Mucosa of gallbladder (tissue), 1 donor: ENCODE results near the gene TTLL12. TPM values are rescaled to one million over a fixed set of nuclear protein-coding genes. Genes with fewer than 3 reads are reported as not detected.
"Not testable (repeated sequence)": the region's sequence is repeated elsewhere in the genome, so short reads cannot be mapped to it uniquely, and the experiment has no call there.

Source experiments
- DNase-seq: peaks from one replicate; pipeline ENCODE4 v3.0.0-alpha.2; 2020; ENCODE audit warnings: low spot score
- total RNA-seq: library from RNA; stranded (reverse); gene quantifications from one replicate; pipeline ENCODE4 v1.2.1, GENCODE V29; 2021
- donor health status: DM: no; HTN: no; CAD: no.

The TTLL12 gene
- total RNA-seq, 1 donor from 2014 or later, result 105 TPM

DNA sequence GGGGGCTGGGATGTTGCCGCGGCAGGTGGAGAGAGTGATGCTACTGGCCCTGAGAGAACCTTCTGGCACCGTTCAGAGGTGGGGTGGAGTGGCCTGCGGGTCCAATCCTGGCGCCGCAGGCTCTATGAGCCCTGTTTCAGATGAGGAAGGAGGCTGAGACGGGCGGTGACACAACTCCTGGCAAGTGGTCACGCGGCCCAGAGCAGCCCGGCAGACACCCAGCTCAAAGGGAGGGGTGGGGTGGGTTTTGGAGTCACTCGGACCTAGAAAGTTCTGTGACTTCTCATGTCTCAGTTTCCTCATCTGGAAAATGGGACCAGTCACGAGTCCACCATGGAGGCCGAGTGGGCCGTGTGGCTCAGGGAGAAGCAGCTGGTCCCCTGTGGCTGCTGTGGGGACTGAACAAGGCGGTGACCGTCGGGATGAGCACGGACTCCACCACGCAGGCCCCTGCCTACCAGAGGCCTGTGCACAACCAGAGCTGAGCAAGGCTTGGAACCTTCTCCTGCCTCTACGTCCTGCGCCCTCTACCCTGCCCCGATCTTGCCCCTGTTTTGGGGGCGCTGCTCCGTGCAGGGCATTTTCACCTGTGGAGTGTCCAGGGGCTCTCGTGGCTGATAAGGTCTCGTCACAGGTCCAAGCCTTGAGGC, 31.9 kb downstream of the TTLL12 start:
- DNase-seq, result no peak

DNA sequence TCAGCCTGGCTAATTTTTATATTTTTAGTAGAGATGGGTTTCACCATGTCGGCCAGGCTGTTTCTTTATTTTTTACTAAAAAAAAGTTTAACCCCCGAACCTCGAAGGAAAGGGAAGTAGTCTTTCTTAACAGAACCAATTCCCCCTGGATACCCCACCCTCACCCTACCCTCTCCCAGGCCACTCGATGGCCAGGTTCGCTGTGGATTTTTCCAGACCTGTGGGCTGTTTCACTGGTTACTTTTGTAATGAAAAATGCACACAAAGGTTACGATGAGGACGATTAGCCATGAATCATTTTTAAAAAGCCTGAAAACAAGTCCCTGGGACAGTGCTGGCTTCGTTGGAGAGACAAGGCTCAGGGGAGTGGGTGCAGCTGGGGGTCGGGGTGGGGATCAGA, 33.0 kb downstream of the TTLL12 start:
- no peak for DNase-seq

DNA sequence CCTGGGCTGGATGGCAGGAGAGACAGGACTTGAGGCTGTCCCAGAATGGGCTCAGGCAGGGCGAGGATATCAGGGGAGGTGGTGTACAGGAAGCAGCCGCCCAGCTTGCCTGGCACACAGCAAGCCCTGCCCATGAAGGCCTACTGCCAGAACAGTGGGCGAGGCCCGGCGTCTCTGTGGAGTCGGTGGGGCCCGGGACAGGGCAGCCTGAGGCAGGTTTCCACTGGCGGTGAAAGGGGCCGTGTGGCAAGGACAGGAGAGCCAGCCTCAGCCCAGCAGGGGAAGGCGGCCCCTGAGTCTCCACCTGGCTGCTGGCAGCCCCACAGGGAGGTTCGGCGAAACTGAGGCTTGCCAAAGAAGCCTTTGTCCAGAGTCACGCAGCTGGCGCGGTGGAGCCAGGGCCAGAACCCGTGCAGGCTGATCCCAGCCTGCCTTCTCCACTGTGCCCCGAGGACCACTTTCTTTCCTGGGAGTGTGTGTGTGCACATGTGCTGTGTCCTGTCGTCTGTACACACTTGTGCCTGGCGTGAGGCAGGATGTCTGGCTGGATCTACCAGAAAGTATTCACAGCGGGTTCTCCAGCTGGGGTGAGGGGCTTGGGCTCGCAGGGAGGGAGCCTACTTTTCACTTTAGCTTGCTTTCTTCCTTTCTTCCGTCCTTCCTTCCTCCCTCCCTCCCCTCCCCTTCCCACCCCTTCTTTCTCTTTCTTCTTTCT, 34.4 kb downstream of the TTLL12 start:
- peak; percentile 76 for DNase-seq

DNA sequence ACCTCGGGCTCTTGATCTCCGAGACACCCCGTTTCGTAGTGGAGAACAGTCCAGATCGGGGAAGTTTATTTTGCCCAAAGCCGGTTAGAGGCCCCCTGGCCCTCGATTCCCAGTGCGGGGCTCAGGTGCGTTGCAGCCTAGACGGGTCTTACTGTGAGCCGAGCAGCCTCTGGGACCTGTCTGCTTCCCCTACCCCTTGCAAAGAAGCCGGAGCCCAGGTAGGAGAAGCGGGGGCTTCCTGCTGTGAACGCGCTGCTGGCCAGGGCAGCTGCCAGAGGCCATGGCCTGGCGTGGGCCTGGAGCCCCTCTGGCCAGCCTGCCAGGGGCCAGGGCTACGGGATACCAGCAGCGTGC, 35.0 kb downstream of the TTLL12 start:
- DNase-seq, result no peak

DNA sequence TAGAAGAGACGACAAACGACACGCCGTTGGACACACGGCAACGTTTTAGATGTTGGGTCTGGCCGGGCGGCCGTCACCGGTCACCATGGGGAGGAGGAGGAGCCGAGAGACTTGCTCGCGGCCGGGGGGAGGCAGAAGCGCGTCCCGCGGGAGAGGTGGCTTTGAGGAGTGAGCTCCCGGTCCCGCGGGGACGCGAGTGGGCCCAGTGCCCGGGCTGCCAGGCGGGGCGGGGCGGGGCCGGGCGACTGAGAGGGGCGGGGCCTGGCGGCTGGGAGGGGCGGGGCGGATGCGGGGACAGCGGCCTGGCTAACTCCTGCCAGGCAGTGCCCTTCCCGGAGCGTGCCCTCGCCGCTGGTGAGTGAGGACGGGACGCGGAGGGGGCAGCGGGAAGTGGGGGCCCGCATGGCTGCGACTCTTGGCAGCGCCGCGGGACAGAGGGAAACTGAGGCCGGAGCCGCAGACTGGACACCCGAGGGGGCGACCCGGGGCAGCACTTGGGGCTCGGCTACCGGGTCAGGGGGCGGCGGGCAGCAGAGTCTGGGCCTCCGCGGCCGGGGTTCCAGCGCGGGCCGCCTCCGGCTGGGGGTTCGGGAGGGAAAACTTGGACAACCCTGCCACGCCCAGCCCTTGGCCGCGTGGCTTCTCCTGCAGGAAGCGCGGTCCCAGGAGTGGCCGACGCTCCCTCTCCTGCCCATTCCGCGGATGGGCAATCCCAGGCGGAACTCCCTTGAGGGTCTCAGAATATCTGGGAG, 35.5 kb downstream of the TTLL12 start, which contains the start of gene TSPO:
TSS of gene TSPO (plus strand) at position 309 of the 752 bp plus-strand sequence. CDS start 7,680 bp downstream, outside the sequence.
- DNase-seq, result peak; percentile 74

DNA sequence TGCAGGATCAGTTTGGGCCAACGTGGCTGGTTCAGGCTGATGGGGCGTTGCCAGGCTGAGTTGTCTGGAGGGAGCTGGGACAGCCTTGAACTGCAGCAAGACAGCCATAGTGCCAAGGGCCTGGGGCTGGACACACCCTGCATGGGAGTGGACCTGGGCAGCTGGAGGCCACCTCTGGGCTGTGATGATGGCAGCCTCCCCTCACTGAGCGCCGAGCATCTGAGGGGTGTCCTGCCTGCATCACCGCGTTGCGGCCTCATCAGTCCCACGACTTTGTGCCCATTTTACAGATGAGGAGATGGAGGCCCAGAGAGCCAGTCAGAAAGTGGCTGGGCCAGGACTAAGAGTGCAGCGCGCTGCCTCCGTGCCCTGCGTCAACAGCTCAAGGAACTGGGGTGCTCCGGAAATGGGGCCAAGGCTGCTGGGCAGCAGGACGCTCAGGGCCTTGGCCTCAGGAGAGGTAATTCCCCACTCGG, 36.2 kb downstream of the TTLL12 start:
- no peak for DNase-seq

DNA sequence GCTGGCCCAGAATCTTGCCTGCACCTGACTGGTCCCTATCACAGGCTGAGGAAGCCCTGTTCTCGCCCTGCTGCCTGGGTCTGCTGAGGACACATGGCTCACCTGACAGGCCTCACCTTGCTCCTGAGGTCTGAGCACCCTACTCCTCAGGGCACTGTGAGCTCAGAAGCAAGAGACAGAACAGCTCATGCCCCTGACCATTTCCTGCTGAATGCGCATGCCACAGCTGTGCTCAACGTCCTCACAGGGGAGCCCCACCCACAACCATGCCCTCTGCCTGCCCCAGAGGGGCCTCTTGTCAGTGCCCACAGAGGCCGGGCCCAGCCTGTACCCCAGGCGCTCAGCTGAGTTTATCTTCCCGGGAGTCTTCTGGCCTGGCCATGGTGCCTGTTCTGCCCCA, 38.4 kb downstream of the TTLL12 start:
- DNase-seq, result no peak

DNA sequence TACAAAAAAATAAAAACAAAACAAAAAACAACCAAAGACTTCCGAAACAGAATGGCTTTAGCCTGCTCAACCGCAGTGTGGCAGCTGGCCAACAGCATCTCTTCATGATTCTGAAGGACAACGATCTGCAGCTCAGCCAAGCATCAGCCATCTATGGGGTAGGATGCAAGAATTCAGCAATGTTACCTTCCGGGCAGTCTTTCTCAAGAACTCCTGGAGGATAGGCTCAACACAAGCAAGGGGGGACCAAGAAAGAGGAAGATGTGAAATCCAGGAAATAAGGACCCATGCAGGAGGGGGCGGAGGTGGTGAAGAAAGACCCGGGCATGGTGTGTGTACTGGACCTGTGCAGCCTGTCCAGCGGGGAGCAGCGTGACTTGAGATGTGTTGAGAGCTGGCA, 39.1 kb downstream of the TTLL12 start:
- DNase-seq, result no peak

DNA sequence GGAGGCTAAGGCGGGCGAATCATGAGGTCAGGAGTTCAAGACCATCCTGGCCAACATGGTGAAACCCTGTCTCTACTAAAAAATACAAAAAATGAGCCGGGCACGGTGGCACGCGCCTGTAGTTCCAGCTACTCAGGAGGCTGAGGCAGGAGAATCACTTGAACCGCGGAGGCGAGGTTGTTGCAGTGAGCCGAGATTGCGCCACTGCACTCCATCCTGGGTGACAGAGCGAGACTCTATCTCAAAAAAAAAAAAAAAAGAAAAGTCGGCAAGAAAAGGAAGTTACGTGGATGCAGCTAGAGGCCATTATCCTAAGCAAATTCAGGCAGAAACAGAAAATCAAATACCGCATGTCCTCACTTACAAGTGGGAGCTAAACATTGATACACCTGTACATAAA, 40.6 kb downstream of the TTLL12 start:
- not testable (repeated sequence) for DNase-seq

DNA sequence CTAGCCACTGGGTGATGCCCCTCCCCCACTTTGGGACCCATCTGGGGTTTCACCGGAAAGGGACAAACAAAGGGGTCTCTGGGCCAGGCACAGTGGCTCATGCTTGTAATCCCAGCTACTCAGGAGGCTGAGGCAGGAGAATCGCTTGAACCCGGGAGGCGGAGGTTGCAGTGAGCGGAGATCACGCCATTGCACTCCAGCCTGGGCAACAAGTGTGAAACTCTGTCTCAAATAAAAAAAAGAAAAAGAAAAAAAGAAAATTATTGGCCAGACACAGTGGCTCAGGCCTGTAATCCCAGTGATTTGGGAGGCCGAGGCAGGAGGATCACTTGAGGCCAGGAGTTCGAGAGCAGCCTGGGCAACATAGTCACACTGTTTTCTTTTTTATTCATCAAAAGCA, 41.6 kb downstream of the TTLL12 start:
- DNase-seq, result not testable (repeated sequence)

DNA sequence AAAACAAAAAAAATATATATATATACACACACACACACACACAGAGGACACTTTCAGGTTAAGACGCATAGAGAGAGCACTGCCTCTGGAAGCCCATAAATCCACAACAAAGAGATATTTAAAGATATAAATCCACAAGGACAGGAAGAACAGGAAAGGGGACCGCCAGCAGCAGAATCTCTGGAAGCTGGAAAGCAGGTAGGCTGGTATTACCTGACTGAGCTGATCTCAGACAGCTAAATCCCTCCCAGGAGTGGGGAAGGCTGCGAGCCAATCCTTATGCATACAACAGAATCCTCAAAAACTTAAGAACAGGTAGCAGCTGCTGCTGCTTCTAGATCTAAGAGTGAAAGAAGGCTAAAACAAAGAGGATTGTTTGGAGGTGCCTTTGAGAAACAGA, 42.0 kb downstream of the TTLL12 start:
- DNase-seq, result no peak

DNA sequence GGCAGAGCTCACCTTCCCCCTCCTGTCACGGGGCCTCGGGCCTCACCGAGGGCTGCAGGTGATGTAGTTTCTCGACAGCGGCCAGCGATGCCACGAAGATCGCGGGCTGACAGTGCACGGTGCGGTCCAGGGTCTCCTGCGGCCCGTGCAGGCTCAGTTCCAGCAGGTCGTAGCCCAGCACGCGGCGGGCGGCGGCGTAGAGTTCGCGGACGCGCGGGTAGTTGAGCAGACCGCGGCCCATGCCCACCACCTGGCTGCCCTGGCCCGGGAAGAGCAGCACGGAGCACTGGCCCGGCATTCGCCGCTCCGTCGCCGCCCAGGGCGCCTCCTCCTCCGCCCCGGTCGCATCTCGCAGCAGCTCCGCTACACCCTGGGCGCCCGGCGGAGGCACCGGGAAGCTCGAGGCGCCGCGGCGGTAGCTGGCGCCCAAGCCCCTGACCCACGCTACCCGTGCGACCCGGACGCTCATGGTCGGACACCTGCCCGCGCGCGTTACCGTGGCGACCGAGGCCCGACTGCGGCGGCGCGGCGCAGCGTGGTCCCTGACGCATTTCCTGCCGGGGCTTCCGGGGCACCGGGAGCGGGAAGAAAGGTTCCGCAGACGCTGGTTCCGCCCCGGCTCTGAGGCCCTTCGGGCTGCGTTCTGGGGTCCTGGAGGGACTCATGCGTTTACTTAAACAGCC, 43.9 kb downstream of the TTLL12 start, which contains the start of gene MCAT:
TSS of gene MCAT (minus strand) at position 519 of the 683 bp plus-strand sequence. CDS start at position 469, 50 bp downstream.
- peak; percentile 85 for DNase-seq

DNA sequence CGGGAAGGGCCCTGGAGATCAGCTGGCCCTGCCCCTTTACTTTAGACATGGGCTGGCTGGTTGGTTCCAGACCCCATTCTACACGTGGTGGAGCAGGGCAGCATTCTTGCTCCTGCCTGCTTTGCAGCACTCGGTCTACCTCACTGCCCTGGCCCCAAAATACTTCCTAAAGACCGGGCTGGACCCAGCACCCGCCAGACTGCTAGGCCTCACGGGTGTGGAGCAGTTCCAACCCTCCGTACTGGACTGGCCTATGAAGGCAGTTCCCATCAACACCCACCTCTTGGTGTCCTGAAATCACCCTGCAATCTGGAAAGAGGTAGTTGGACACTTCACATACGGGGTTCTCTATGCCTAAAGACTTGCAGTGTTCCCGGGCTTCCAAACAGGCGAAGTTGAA, 50.1 kb downstream of the TTLL12 start:
- DNase-seq, result no peak

DNA sequence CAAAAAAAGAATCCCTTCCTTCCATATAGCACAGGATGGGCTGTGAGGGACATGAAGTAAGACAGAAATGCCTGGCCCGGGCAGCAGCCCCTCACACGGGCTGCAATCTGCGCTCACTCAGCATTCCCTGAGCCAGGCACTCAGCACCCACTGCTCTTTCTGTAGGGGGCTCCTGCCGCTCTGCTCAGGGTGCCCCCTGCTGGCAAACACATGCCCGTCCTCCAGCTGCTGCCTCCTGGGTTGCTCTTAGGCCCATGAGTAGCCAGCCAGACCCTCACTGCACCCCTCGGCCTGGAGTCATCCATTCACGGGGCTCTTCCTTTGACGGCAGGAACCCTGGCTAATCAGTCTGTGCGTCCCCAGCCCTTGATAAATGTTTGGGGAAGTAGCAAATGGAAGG, 50.7 kb downstream of the TTLL12 start:
- DNase-seq, result no peak

DNA sequence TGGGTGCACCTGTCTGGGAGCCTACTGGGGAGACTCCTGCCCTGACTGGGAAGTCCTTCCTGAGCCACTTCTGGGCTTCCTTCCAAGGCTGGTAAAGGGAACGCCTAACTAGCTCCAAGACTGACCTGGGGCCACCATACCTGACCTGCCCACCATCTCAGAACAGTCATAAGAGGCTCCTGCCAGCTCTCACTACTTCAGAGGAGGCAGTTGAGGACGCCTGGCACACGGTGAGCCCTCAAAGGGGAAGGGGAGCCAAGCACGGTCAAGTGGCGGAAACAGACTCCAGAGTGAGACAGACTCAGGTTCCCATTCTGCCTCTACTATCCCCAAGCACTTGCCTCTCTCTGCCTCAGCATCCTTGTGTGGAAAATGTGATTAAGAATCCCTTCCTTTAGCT, 51.4 kb downstream of the TTLL12 start:
- DNase-seq, result no peak

DNA sequence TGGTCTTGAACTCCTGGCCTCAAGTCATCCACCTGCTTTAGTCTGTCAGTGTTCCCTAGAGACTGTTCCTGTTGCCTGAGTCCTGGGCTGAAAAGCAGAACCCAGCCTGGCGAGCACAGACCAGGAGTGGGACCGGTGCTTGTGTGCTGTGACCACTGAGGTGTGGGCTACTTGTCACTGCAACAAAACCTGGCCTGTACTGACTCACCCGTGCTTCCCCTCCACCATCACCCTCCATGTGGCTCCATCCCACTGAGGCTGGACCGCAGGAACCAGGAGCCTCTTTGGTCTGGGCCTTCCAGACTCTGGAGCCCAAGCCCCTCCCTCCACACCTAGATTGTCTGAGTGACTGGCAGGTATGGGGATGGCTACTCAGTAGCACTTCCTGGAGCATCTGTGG, 52.4 kb downstream of the TTLL12 start:
- no peak for DNase-seq

DNA sequence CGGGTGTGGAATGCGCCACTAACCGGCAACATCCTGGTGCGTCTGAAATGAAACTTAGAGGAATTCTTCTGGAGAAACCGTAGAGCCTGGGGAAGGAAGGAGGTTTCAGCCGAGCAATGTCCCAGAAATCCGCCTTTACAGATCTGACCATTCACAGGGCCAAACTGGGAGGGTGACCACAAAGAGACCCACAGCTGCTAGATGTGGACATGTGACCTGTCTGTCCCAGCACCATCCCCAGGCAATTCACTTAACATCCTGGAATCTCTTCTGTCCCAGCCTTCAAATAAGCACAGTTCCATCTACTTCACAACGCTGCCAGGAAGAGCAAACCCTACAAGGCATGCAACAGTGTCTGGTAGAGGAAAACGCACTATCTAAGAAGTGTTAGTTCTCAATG, 53.5 kb downstream of the TTLL12 start:
- no peak for DNase-seq

DNA sequence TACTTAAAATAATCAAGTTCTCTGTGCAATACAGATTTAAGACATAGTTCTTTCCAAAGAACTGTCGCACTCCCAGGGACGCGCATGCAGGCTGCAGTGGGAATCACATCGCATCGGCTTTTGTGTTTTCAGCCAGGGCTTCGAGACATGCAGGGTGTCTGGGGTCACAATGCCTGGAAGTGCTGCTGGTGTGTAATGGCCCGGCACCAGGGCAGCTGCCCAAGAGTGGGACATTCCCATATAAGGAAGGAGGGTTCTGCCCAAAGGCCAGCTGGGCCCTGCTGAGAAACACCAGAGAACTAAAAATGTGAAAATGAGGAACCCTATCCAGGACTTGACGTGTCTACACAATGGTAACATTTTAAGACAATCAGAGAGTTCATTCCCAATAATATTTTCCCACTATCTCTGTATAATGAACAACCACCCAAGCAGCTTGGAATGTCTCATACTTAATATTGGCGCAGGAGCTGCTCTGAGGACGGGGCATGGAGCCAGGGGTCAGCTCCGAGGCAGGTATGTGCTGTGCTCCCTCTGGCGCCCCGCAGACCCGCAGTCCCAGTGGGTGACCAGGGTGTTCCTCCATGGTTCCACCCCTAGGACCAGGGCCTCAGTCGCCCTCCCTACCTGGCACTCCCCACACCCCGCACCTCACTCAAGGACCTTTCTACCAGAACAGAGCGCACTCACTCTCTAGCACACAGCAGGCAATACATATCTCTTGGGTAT, 55.0 kb downstream of the TTLL12 start:
- no peak for DNase-seq

DNA sequence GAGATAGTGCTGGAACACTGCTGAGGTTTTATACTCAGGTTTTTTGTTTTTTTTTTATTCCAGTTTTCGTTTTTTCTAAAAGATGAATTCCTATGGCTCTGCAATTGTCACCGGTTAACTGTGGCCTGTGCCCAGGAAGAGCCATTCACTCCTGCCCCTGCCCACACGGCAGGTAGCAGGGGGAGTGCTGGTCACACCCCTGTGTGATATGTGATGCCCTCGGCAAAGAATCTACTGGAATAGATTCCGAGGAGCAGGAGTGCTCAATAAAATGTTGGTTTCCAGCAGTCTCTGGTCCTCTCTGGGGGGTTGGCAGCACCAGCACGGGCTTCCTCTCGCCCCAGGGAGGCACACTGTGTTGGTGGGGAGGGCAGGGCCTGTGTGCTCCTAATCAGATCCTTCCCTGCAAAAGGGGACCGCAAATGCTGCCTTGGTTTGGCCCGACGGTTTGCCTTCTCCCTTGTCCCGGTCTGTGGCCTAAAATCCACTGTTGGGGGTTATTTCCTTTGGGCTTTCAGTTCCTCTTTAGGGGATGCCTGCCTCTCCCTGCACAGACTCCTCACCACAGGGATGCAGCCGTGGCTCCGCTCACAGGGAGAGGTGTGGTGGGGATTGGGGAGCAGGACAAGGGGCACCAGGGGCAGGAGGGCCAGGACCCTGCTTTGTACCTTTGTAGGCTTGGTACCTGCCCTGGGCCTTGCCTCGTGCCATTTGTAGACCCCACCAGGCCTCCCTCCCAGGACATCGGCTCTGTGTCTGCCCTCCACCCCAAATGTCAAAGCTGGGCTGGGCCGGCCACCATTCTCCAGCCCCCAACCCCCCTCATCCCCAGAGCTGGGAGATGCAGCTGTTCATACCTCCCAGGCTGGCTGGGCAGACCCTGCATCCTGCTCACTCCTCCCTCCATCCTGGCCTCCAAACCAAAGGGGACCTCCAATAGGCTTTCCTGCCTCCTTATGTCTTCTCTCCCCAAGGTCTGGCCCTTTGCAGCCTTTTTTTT, 57.2 kb downstream of the TTLL12 start:
- DNase-seq, result no peak

DNA sequence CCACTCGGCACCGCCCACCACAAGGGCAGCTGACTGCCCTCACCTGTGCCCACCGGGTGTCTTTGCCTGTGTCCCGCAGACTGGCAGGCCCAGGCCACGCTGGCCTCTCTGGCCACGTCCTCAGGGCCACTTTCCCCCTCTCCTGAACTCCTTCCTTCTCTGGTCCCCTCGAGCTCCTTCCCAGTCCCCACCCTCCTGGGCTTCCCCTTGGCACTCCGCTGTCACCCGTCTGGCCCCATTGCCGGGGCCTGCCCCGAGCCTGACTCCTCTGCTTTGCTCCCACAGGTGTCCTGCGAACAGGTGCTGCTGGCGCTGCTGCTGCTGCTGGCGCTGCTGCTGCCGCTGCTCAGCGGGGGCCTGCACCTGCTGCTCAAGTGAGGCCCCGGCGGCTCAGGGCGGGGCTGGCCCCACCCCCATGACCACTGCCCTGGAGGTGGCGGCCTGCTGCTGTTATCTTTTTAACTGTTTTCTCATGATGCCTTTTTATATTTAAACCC, 58.0 kb downstream of the TTLL12 start:
- DNase-seq, result no peak
